GM23248 (cell line): Measurements from ENCODE around the gene KNL1. TPM values are rescaled to one million over a fixed set of nuclear protein-coding genes. Genes with fewer than 3 reads are reported as not detected.

Experiments used
- DNase-seq: peaks from one replicate; pipeline ENCODE4 v3.0.0-alpha.2; 2015
- H2AFZ ChIP-seq: fragments of 200-600 bp; sonication (generic); 2 replicates; pipeline ENCODE4 v1.6.1; 2016; ENCODE audit warnings: antibody characterized with exemption
- H3F3A ChIP-seq: fragments of 200-600 bp; sonication (generic); 2 replicates; pipeline ENCODE4 v1.6.1; 2016; ENCODE audit warnings: mild to moderate bottlenecking, antibody characterized with exemption, mixed run types; ENCODE audit not compliant: insufficient read depth
- H3K27ac ChIP-seq: fragments of 200-600 bp; sonication (generic); 2 replicates; pipeline ENCODE4 v1.5.1; 2016; ENCODE audit warnings: mild to moderate bottlenecking
- H3K27me3 ChIP-seq: fragments of 200-600 bp; sonication (generic); replicated peaks from 2 replicates; pipeline ENCODE4 v1.6.1; 2016; ENCODE audit warnings: mild to moderate bottlenecking; ENCODE audit not compliant: insufficient read depth
- H3K36me3 ChIP-seq: fragments of 200-600 bp; sonication (generic); 2 replicates; pipeline ENCODE4 v1.6.1; 2016; ENCODE audit warnings: low read depth, mild to moderate bottlenecking
- H3K4me1 ChIP-seq: fragments of 200-600 bp; sonication (generic); 2 replicates; pipeline ENCODE4 v1.6.1; 2016; ENCODE audit warnings: mild to moderate bottlenecking; ENCODE audit not compliant: insufficient read depth
- H3K4me2 ChIP-seq: fragments of 200-600 bp; sonication (generic); one replicate; pipeline ENCODE4 v1.6.1; 2016; ENCODE audit warnings: mild to moderate bottlenecking; ENCODE audit not compliant: unreplicated experiment
- H3K4me3 ChIP-seq: fragments of 200-600 bp; sonication (generic); 2 replicates; pipeline ENCODE4 v1.5.1; 2016; ENCODE audit warnings: mild to moderate bottlenecking
- H3K79me2 ChIP-seq: fragments of 200-600 bp; sonication (generic); 2 replicates; pipeline ENCODE4 v1.6.1; 2016; ENCODE audit warnings: mild to moderate bottlenecking; ENCODE audit not compliant: insufficient read depth
- H3K9ac ChIP-seq: fragments of 200-600 bp; sonication (generic); 2 replicates; pipeline ENCODE4 v1.6.1; 2016; ENCODE audit warnings: mild to moderate bottlenecking
- H3K9me2 ChIP-seq: fragments of 200-600 bp; sonication (generic); 2 replicates; pipeline ENCODE4 v1.6.1; 2016; ENCODE audit warnings: mixed run types, mild to moderate bottlenecking, moderate library complexity; ENCODE audit not compliant: insufficient read depth
- H3K9me3 ChIP-seq: fragments of 200-600 bp; sonication (generic); one replicate; pipeline ENCODE4 v1.6.1; 2017; ENCODE audit warnings: low read depth
- H4K20me1 ChIP-seq: fragments of 200-600 bp; sonication (generic); 2 replicates; pipeline ENCODE4 v1.6.0; 2016; ENCODE audit not compliant: insufficient read depth
- EZH2 ChIP-seq: fragments of 200-600 bp; sonication (generic); IDR thresholded peaks from 2 replicates; pipeline ENCODE4 v1.6.1; 2018; ENCODE audit warnings: antibody characterized with exemption, mild to moderate bottlenecking; ENCODE audit not compliant: insufficient read depth, poor library complexity, severe bottlenecking
- EZH2phosphoT487 ChIP-seq: fragments of 200-600 bp; sonication (generic); IDR thresholded peaks from 2 replicates; pipeline ENCODE4 v1.6.1; 2018; ENCODE audit warnings: antibody characterized with exemption, moderate library complexity, mild to moderate bottlenecking, low read depth; ENCODE audit not compliant: insufficient read depth
- WGBS, 2 experiments: methylation state at CpG; one replicate each; pipeline ENCODE4 v1.1.6; 2015 to 2017; ENCODE audit warnings: low lambda C conversion rate in 2 of 2, low coverage in 1 of 2; ENCODE audit errors: missing lambda C conversion rate in 2 of 2; 5-methylcytosine and 5-hydroxymethylcytosine counted together
- in situ Hi-C: fragments of 300-500 bp; cut with MboI; formaldehyde crosslinking; loops from 2 replicates; pipeline ENCODE4 v1.15.0; 2020
- polyA plus RNA-seq: library from polyadenylated mRNA; unstranded; fragments of >200 nt; fragmentation: Nextera tagmentation; extraction: Ambion mirVana; gene quantifications from 2 replicates; pipeline ENCODE4 v1.2.1, GENCODE V29; 2016
- total RNA-seq: library from RNA; depleted of rRNA; stranded (reverse); fragments of >200 nt; shearing (Covaris generic); gene quantifications from 2 replicates; pipeline ENCODE4 v1.2.3, GENCODE V29; 2014

Gene KNL1
- total and polyA plus RNA-seq, 2 experiments from 2014 or later, result 5.7 to 14.5 TPM

- no peaks in the 10 kb centered on the region for H3K36me3 ChIP-seq
These were observed 19.0 kb downstream of the KNL1 start for GRCh38 chr15:40613080-40613479.

GRCh38 chr15:40618023-40618422, 24.0 kb downstream of the KNL1 start:
- in situ Hi-C loops, result no loop called here
- H3K36me3 ChIP-seq, result no peaks in the 10 kb centered on the region
- H4K20me1 ChIP-seq, result no peaks in the 10 kb centered on the region
- H3F3A ChIP-seq, result no peaks in the 10 kb centered on the region
- TF ChIP-seq EZH2phosphoT487 (no peak), EZH2 (no peak)
- no peak overlapping the region for H3K4me3 ChIP-seq
- H3K9ac ChIP-seq, result no peak overlapping the region
- no peak for DNase-seq
- peaks cover 3% of the 10 kb centered on the region; the same call in 1 of the 2 replicates for H3K4me1 ChIP-seq
- H3K27me3 ChIP-seq, result no peaks in the 10 kb centered on the region
- no peaks in the 10 kb centered on the region for H3K79me2 ChIP-seq
- H3K9me3 ChIP-seq, result no peaks in the 10 kb centered on the region
- H3K4me2 ChIP-seq, result no peak overlapping the region
- no peaks in the 10 kb centered on the region for H3K9me2 ChIP-seq
- H2AFZ ChIP-seq, result no peak overlapping the region
- 97 to 100% methylated on average over 2 of the region's 2 CpGs for WGBS, 2 experiments
- no peak overlapping the region for H3K27ac ChIP-seq

More at GRCh38 chr15:40613080-40613479, 19.0 kb downstream of the KNL1 start:
- Histone ChIP-seq H3K9ac (no peak overlapping the region), H3F3A (no peaks in the 10 kb centered on the region), H3K4me1 (no peaks in the 10 kb centered on the region), H3K27me3 (no peaks in the 10 kb centered on the region), H4K20me1 (no peaks in the 10 kb centered on the region), H3K27ac (no peak overlapping the region), H3K4me2 (no peak overlapping the region), H3K4me3 (no peak overlapping the region), H3K9me3 (no peaks in the 10 kb centered on the region), H2AFZ (no peak overlapping the region), H3K79me2 (no peaks in the 10 kb centered on the region), H3K9me2 (no peaks in the 10 kb centered on the region)
- no peak for TF ChIP-seq EZH2phosphoT487
- TF ChIP-seq EZH2, result no peak
- WGBS, 2 experiments, result 76 to 79% methylated on average over 5 of the region's 5 CpGs
- in situ Hi-C loops, result no loop called here
- DNase-seq, result no peak

GRCh38 chr15:40618906-40619305, 24.9 kb downstream of the KNL1 start:
- Histone ChIP-seq H3F3A (no peaks in the 10 kb centered on the region), H4K20me1 (no peaks in the 10 kb centered on the region), H3K79me2 (no peaks in the 10 kb centered on the region), H3K9me2 (no peaks in the 10 kb centered on the region), H2AFZ (no peak overlapping the region), H3K9ac (no peak overlapping the region), H3K36me3 (no peaks in the 10 kb centered on the region), H3K9me3 (no peaks in the 10 kb centered on the region), H3K27me3 (no peaks in the 10 kb centered on the region), H3K4me3 (no peak overlapping the region), H3K4me1 (peaks cover 3% of the 10 kb centered on the region; the same call in 1 of the 2 replicates), H3K27ac (no peak overlapping the region), H3K4me2 (no peak overlapping the region)
- no peak for TF ChIP-seq EZH2phosphoT487
- no peak for TF ChIP-seq EZH2
- in situ Hi-C loops, result no loop called here
- DNase-seq, result peak; percentile 4

GRCh38 chr15:40623361-40623760, 29.3 kb downstream of the KNL1 start:
- DNase-seq, result no peak
- Histone ChIP-seq H3F3A (no peaks in the 10 kb centered on the region), H3K4me1 (peaks cover 3% of the 10 kb centered on the region; the same call in 1 of the 2 replicates), H3K4me3 (no peak overlapping the region), H2AFZ (no peak overlapping the region), H3K79me2 (no peaks in the 10 kb centered on the region), H3K36me3 (no peaks in the 10 kb centered on the region; the same call in 1 of the 2 replicates), H3K27ac (no peak overlapping the region), H4K20me1 (no peaks in the 10 kb centered on the region), H3K27me3 (no peaks in the 10 kb centered on the region), H3K9ac (no peak overlapping the region), H3K9me2 (no peaks in the 10 kb centered on the region), H3K9me3 (no peaks in the 10 kb centered on the region), H3K4me2 (no peak overlapping the region)
- TF ChIP-seq EZH2phosphoT487 (no peak), EZH2 (no peak)
- in situ Hi-C loops, result no loop called here
- 97% methylated on average over 2 of the region's 2 CpGs for WGBS, 2 experiments

GRCh38 chr15:40630313-40630712, 36.3 kb downstream of the KNL1 start:
- H4K20me1 ChIP-seq, result no peaks in the 10 kb centered on the region
- H3K9ac ChIP-seq, result no peak overlapping the region
- in situ Hi-C loops, result no loop called here
- no peak overlapping the region for H3K4me2 ChIP-seq
- no peaks in the 10 kb centered on the region for H3F3A ChIP-seq
- 97 to 98% methylated on average over 2 of the region's 2 CpGs for WGBS, 2 experiments
- H3K36me3 ChIP-seq, result no peaks in the 10 kb centered on the region; the same call in 1 of the 2 replicates
- no peak overlapping the region for H3K27ac ChIP-seq
- no peaks in the 10 kb centered on the region for H3K4me1 ChIP-seq
- H3K79me2 ChIP-seq, result no peaks in the 10 kb centered on the region
- TF ChIP-seq EZH2 (no peak), EZH2phosphoT487 (no peak)
- H3K27me3 ChIP-seq, result no peaks in the 10 kb centered on the region
- DNase-seq, result no peak
- no peak overlapping the region for H2AFZ ChIP-seq
- H3K9me2 ChIP-seq, result no peaks in the 10 kb centered on the region
- no peak overlapping the region for H3K4me3 ChIP-seq
- no peaks in the 10 kb centered on the region for H3K9me3 ChIP-seq
